Right renal cortex interstitium (tissue), 3 donors: ENCODE data around the gene TMED3. TPM values are rescaled to one million over a fixed set of nuclear protein-coding genes. Genes with fewer than 3 reads are reported as not detected.

ENCODE experiments used
- DNase-seq, 3 donors: peaks; one replicate each; pipeline ENCODE4 v3.0.0-alpha.2; 2013; ENCODE audit warnings: low read depth in 3 of 3, low spot score in 2 of 3
- polyA plus RNA-seq, 3 donors: library from polyadenylated mRNA; unstranded; fragments of 120-200 nt; gene quantifications; one replicate each; pipeline ENCODE4 v1.2.1, GENCODE V29; 2013; ENCODE audit not compliant: insufficient read length in 3 of 3

Gene TMED3
- polyA plus RNA-seq, 3 donors: 56.1 to 69.4 (median 64.9) TPM

DNA sequence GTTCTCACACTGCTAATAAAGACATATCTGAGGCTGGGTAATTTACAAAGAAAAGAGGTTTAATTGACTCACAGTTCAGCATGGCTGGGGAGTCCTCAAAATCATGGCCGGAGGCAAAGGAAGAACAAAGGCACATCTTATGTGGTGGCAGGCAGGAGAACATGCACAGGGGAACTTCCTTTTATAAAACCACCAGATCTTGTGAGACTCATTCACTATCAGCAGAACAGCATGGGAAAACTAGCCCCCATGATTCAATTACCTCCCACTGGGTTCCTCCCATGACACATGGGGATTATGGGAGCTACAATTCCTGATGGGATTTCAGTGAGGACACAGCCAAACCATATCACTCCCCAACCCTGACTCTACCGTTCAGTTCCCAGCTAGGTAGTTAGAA is 61.5 kb downstream of the TMED3 start:
- no peak for DNase-seq

Other genes starting within 250 kb of the TMED3 start
- gene RASGRF1, start 220.3 kb upstream of the TMED3 start, polyA plus RNA-seq: under 1 TPM; 0.21 to 0.82 (median 0.43) TPM
- gene ANKRD34C, start 28.4 kb upstream of the TMED3 start, polyA plus RNA-seq: under 1 TPM; 0.04 to 0.14 (median 0.10) TPM
- 1 to 10 TPM in 2 of 3 donors, under 1 TPM in 1; 0.96 to 1.2 (median 1.1) TPM for gene MINAR1, start 121.2 kb downstream of the TMED3 start, polyA plus RNA-seq